Neural cell (in vitro differentiated cells): ENCODE measurements around the gene ZNF407. TPM values are rescaled to one million over a fixed set of nuclear protein-coding genes. Genes with fewer than 3 reads are reported as not detected.

Experiments used
- H2AFZ ChIP-seq: fragments of 200-600, 300-800 bp; sonication (generic), shearing (Covaris generic); 2 replicates; pipeline ENCODE4 v1.6.0; 2014; ENCODE audit warnings: low read depth, mild to moderate bottlenecking, antibody characterized with exemption, low read length, moderate library complexity
- H3F3A ChIP-seq: fragments of 200-600 bp; shearing (Covaris generic); 2 replicates; pipeline ENCODE4 v1.6.1; 2016; ENCODE audit warnings: mild to moderate bottlenecking, moderate library complexity, mixed read lengths, antibody characterized with exemption, low read length; ENCODE audit not compliant: insufficient read depth, poor library complexity, severe bottlenecking
- H3K27ac ChIP-seq: fragments of 200-600, 300-800 bp; sonication (generic), shearing (Covaris generic); 2 replicates; pipeline ENCODE4 v1.5.1; 2014; ENCODE audit warnings: mild to moderate bottlenecking, low read length, moderate library complexity
- H3K27me3 ChIP-seq: fragments of 300-800, 200-600 bp; sonication (generic), shearing (Covaris generic); 2 replicates; pipeline ENCODE4 v1.6.0; 2014; ENCODE audit warnings: mild to moderate bottlenecking, low read depth, low read length, moderate library complexity; ENCODE audit not compliant: insufficient read depth
- H3K36me3 ChIP-seq: fragments of 300-800, 200-600 bp; sonication (generic), shearing (Covaris generic); 2 replicates; pipeline ENCODE4 v1.5.1; 2014; ENCODE audit warnings: mild to moderate bottlenecking, antibody characterized with exemption, low read length, moderate library complexity; ENCODE audit not compliant: insufficient read depth
- H3K4me2 ChIP-seq: fragments of 300-800, 200-600 bp; sonication (generic), shearing (Covaris generic); 2 replicates; pipeline ENCODE4 v1.6.0; 2014; ENCODE audit warnings: mild to moderate bottlenecking, low read length
- H3K4me3 ChIP-seq: fragments of 300-800, 200-600 bp; sonication (generic), shearing (Covaris generic); 2 replicates; pipeline ENCODE4 v1.5.1; 2014; ENCODE audit warnings: mild to moderate bottlenecking, low read length, moderate library complexity
- H3K79me2 ChIP-seq: fragments of 200-600 bp; shearing (Covaris generic); replicated peaks from 2 replicates; pipeline ENCODE4 v1.6.0; 2014; ENCODE audit warnings: mild to moderate bottlenecking, low read length, moderate library complexity; ENCODE audit not compliant: insufficient read depth
- H3K9ac ChIP-seq: fragments of 300-800, 200-600 bp; sonication (generic), shearing (Covaris generic); 2 replicates; pipeline ENCODE4 v1.6.1; 2016; ENCODE audit warnings: mild to moderate bottlenecking, low read length, mixed read lengths
- H3K9me2 ChIP-seq: fragments of 200-600 bp; shearing (Covaris generic); 2 replicates; pipeline ENCODE4 v1.6.1; 2016; ENCODE audit warnings: mild to moderate bottlenecking, low read length, mixed read lengths; ENCODE audit not compliant: insufficient read depth
- H3K9me3 ChIP-seq: fragments of 200-600, 300-800 bp; sonication (generic), shearing (Covaris generic); 2 replicates; pipeline ENCODE4 v1.6.1; 2016; ENCODE audit warnings: mild to moderate bottlenecking, mixed run types, low read length, moderate library complexity, mixed read lengths
- H4K20me1 ChIP-seq: fragments of 200-600 bp; shearing (Covaris generic); 2 replicates; pipeline ENCODE4 v1.6.1; 2016; ENCODE audit warnings: mild to moderate bottlenecking, mixed run types; ENCODE audit not compliant: insufficient read depth
- EP300 ChIP-seq: fragments of 450-650 bp; conservative IDR thresholded peaks from 2 replicates; pipeline ENCODE4 v1.6.1; 2014; ENCODE audit warnings: antibody characterized with exemption, mild to moderate bottlenecking, moderate library complexity; ENCODE audit not compliant: poor library complexity, severe bottlenecking
- EZH2 ChIP-seq: fragments of 200-600, 300-800 bp; shearing (Covaris generic), sonication (generic); IDR thresholded peaks from 2 replicates; pipeline ENCODE4 v1.6.1; 2014; ENCODE audit warnings: antibody characterized with exemption, low read length, borderline replicate concordance, mild to moderate bottlenecking; ENCODE audit not compliant: insufficient read depth, poor library complexity, severe bottlenecking
- MXI1 ChIP-seq: fragments of 450-650 bp; conservative IDR thresholded peaks from 2 replicates; pipeline ENCODE4 v1.6.1; 2014; ENCODE audit warnings: antibody characterized with exemption, mild to moderate bottlenecking; ENCODE audit not compliant: poor library complexity, severe bottlenecking
- POLR2AphosphoS5 ChIP-seq: IDR thresholded peaks from 2 replicates; pipeline ENCODE4 v1.6.1; 2012
- RAD21 ChIP-seq: fragments of 450-650 bp; conservative IDR thresholded peaks from 2 replicates; pipeline ENCODE4 v1.6.1; 2014; ENCODE audit warnings: antibody characterized with exemption, mild to moderate bottlenecking, moderate library complexity
- SMC3 ChIP-seq: fragments of 450-650 bp; conservative IDR thresholded peaks from 2 replicates; pipeline ENCODE4 v1.6.1; 2014; ENCODE audit warnings: antibody characterized with exemption, mild to moderate bottlenecking, moderate library complexity; ENCODE audit not compliant: poor library complexity
- TAF1 ChIP-seq: IDR thresholded peaks from 2 replicates; pipeline ENCODE4 v1.6.1; 2012; ENCODE audit warnings: low read depth
- polyA plus RNA-seq: library from polyadenylated mRNA; depleted of rRNA; stranded (reverse); fragments of >200 nt; gene quantifications from 2 replicates; pipeline ENCODE4 v1.2.3, GENCODE V29; 2014
- TF ChIP-seq, protein P1 (sequence below): IDR thresholded peaks from 2 replicates; pipeline ENCODE4 v1.6.1; 2012; ENCODE audit warnings: borderline replicate concordance
- TF ChIP-seq, protein P2 (sequence below): fragments of 450-650 bp; IDR thresholded peaks from 2 replicates; pipeline ENCODE4 v1.5.1; 2014; ENCODE audit warnings: antibody characterized with exemption, mild to moderate bottlenecking, moderate library complexity; ENCODE audit not compliant: poor library complexity, severe bottlenecking

Gene ZNF407
- polyA plus RNA-seq, 1 donor from 2014 or later = 2.9 TPM

DNA sequence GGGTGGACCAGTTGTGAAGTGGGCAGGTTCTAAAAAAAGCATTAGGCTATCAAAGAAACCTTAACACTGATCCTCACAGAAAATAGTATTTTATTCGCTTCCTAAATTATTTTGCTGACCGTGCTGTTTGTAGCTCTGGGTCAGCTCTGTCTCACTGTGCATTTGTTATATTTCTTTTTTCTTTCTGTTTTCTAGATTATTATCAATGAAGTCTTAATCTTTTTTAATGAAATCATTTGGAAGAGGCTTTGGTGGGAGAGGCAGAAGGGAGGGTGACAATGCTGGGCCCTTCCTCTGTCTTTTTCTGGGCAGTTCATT, 397.7 kb downstream of the ZNF407 start:
- H3K9ac ChIP-seq = no peak overlapping the region
- TF ChIP-seq, protein P1, sequence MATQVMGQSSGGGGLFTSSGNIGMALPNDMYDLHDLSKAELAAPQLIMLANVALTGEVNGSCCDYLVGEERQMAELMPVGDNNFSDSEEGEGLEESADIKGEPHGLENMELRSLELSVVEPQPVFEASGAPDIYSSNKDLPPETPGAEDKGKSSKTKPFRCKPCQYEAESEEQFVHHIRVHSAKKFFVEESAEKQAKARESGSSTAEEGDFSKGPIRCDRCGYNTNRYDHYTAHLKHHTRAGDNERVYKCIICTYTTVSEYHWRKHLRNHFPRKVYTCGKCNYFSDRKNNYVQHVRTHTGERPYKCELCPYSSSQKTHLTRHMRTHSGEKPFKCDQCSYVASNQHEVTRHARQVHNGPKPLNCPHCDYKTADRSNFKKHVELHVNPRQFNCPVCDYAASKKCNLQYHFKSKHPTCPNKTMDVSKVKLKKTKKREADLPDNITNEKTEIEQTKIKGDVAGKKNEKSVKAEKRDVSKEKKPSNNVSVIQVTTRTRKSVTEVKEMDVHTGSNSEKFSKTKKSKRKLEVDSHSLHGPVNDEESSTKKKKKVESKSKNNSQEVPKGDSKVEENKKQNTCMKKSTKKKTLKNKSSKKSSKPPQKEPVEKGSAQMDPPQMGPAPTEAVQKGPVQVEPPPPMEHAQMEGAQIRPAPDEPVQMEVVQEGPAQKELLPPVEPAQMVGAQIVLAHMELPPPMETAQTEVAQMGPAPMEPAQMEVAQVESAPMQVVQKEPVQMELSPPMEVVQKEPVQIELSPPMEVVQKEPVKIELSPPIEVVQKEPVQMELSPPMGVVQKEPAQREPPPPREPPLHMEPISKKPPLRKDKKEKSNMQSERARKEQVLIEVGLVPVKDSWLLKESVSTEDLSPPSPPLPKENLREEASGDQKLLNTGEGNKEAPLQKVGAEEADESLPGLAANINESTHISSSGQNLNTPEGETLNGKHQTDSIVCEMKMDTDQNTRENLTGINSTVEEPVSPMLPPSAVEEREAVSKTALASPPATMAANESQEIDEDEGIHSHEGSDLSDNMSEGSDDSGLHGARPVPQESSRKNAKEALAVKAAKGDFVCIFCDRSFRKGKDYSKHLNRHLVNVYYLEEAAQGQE = no peak
- TF ChIP-seq EZH2 = no peak
- TF ChIP-seq SMC3 = no peak
- no peak for TF ChIP-seq MXI1
- TF ChIP-seq RAD21 = no peak
- no peaks in the 10 kb centered on the region for H4K20me1 ChIP-seq
- no peak overlapping the region for H2AFZ ChIP-seq
- no peaks in the 10 kb centered on the region for H3K9me2 ChIP-seq
- no peaks in the 10 kb centered on the region for H3K79me2 ChIP-seq
- H3F3A ChIP-seq = no peaks in the 10 kb centered on the region
- no peak overlapping the region for H3K4me3 ChIP-seq
- no peaks in the 10 kb centered on the region for H3K27me3 ChIP-seq
- H3K9me3 ChIP-seq = no peaks in the 10 kb centered on the region
- no peak overlapping the region for H3K27ac ChIP-seq
- H3K4me2 ChIP-seq = no peak overlapping the region
- H3K36me3 ChIP-seq = no peaks in the 10 kb centered on the region

DNA sequence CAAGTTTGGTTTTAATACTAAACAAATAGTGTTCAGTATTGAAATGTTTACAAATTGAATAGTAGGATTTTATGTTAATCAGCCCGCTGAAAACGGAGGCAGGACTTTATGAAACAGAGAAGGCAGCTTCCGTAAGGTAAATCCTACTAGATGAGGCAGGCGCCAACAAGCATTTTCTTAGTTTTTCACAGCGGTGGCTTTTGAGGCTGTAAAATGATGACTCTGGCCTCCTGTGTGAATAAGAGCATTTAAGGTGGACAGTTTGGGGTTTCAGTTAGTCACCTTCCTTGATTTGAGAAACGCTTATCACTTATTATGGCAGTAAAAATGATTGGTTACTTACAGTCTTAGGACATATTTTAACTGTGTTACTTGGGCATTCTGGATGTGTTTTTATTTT, 398.4 kb downstream of the ZNF407 start:
- Histone ChIP-seq H3K4me3 (no peak overlapping the region), H2AFZ (no peak overlapping the region), H3K9me3 (no peaks in the 10 kb centered on the region), H4K20me1 (no peaks in the 10 kb centered on the region), H3K27ac (no peak overlapping the region), H3K27me3 (no peaks in the 10 kb centered on the region), H3F3A (no peaks in the 10 kb centered on the region), H3K9me2 (no peaks in the 10 kb centered on the region), H3K36me3 (no peaks in the 10 kb centered on the region), H3K9ac (no peak overlapping the region), H3K4me2 (no peak overlapping the region), H3K79me2 (no peaks in the 10 kb centered on the region)
- no peak for TF ChIP-seq MXI1
- TF ChIP-seq POLR2AphosphoS5 = no peak
- no peak for TF ChIP-seq EP300
- no peak for TF ChIP-seq EZH2
- TF ChIP-seq SMC3 = no peak
- no peak for TF ChIP-seq TAF1
- TF ChIP-seq RAD21 = no peak
- TF ChIP-seq, protein P1 = no peak
- TF ChIP-seq, protein P2, sequence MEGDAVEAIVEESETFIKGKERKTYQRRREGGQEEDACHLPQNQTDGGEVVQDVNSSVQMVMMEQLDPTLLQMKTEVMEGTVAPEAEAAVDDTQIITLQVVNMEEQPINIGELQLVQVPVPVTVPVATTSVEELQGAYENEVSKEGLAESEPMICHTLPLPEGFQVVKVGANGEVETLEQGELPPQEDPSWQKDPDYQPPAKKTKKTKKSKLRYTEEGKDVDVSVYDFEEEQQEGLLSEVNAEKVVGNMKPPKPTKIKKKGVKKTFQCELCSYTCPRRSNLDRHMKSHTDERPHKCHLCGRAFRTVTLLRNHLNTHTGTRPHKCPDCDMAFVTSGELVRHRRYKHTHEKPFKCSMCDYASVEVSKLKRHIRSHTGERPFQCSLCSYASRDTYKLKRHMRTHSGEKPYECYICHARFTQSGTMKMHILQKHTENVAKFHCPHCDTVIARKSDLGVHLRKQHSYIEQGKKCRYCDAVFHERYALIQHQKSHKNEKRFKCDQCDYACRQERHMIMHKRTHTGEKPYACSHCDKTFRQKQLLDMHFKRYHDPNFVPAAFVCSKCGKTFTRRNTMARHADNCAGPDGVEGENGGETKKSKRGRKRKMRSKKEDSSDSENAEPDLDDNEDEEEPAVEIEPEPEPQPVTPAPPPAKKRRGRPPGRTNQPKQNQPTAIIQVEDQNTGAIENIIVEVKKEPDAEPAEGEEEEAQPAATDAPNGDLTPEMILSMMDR = no peak
